Prostate gland (tissue), 2 donors: ENCODE measurements around the gene ALG1.

ENCODE experiments used
- POLR2A ChIP-seq: fragments of 450-650 bp; IDR thresholded peaks from one replicate; pipeline ENCODE4 v1.6.1; 2016; ENCODE audit warnings: antibody characterized with exemption, mild to moderate bottlenecking
- POLR2AphosphoS5 ChIP-seq: sonication (generic); formaldehyde crosslinking; IDR thresholded peaks from one replicate; pipeline ENCODE4 v1.6.1; 2017; ENCODE audit warnings: antibody characterized with exemption
- TF ChIP-seq, protein P1 (sequence below), 4 experiments: fragments of 200-600 bp in 2 of 4; fragments of 450-650 bp in 2 of 4; sonication (generic) in 2 of 4; IDR thresholded peaks; 1 replicate in 3 of 4; 2 replicates in 1 of 4; pipeline ENCODE4 v1.5.1; 2016 to 2019; ENCODE audit warnings: antibody characterized with exemption in 4 of 4, mild to moderate bottlenecking in 2 of 4, moderate library complexity in 2 of 4

GRCh38 chr16:5027575-5028235 lies 43.9 kb upstream of the ALG1 start:
- TF ChIP-seq POLR2A (no peak), POLR2AphosphoS5 (no peak)
- TF ChIP-seq, protein P1, sequence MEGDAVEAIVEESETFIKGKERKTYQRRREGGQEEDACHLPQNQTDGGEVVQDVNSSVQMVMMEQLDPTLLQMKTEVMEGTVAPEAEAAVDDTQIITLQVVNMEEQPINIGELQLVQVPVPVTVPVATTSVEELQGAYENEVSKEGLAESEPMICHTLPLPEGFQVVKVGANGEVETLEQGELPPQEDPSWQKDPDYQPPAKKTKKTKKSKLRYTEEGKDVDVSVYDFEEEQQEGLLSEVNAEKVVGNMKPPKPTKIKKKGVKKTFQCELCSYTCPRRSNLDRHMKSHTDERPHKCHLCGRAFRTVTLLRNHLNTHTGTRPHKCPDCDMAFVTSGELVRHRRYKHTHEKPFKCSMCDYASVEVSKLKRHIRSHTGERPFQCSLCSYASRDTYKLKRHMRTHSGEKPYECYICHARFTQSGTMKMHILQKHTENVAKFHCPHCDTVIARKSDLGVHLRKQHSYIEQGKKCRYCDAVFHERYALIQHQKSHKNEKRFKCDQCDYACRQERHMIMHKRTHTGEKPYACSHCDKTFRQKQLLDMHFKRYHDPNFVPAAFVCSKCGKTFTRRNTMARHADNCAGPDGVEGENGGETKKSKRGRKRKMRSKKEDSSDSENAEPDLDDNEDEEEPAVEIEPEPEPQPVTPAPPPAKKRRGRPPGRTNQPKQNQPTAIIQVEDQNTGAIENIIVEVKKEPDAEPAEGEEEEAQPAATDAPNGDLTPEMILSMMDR (IDR thresholded peaks at IDR 0.05) = no peak
